K562 (cell line): ENCODE data around the gene ANXA3. TPM values are rescaled to one million over a fixed set of nuclear protein-coding genes. Genes with fewer than 3 reads are reported as not detected.
A peak's percentile ranks its signal among the peaks of the same experiment; 100 is the strongest.

Experiments
- ATF3 ChIP-seq, 2 experiments: fragments of 450-650 bp in 1 of 2; sonication (generic) in 1 of 2; formaldehyde crosslinking in 1 of 2; IDR thresholded peaks in 1 of 2; conservative IDR thresholded peaks in 1 of 2; 2 replicates each; pipeline versions ENCODE4 v1.6.1 to v1.8.1; 2016 to 2023; ENCODE audit warnings: mild to moderate bottlenecking in 2 of 2, moderate library complexity in 2 of 2, inconsistent platforms in 1 of 2, missing genetic modification reagents in 1 of 2
- ATF7 ChIP-seq: fragments of 450-650 bp; IDR thresholded peaks from 2 replicates; pipeline ENCODE4 v1.7.1; 2014; ENCODE audit warnings: mild to moderate bottlenecking, moderate library complexity
- BCLAF1 ChIP-seq, 2 experiments: fragments of 450-650 bp in 1 of 2; IDR thresholded peaks; 2 replicates each; pipeline ENCODE4 v1.6.1; 2011 to 2017; ENCODE audit warnings: low read depth in 2 of 2, antibody characterized with exemption in 1 of 2, borderline replicate concordance in 1 of 2, low read length in 1 of 2, mild to moderate bottlenecking in 1 of 2, mixed read lengths in 1 of 2; ENCODE audit not compliant: control insufficient read depth in 1 of 2
- E4F1 ChIP-seq: fragments of 250-450 bp; sonication (Bioruptor Pico); IDR thresholded peaks from 2 replicates; pipeline ENCODE4 v1.5.0; 2021; ENCODE audit warnings: mild to moderate bottlenecking, borderline replicate concordance
- EWSR1 ChIP-seq: fragments of 450-650 bp; IDR thresholded peaks from 2 replicates; pipeline ENCODE4 v1.6.1; 2018; ENCODE audit warnings: borderline replicate concordance, mild to moderate bottlenecking, low read depth, moderate library complexity; ENCODE audit not compliant: partially characterized antibody
- GTF2E2 ChIP-seq: fragments of 200-800 bp; sonication (Bioruptor generic); IDR thresholded peaks from 2 replicates; pipeline ENCODE4 v1.6.1; 2016; ENCODE audit warnings: missing genetic modification characterization, missing compliant biosample characterization
- MTF1 ChIP-seq: fragments of 250-450 bp; sonication (Bioruptor Pico); IDR thresholded peaks from 2 replicates; pipeline ENCODE4 v1.9.0; 2021; ENCODE audit warnings: moderate library complexity, mild to moderate bottlenecking, inconsistent platforms, borderline replicate concordance
- NCOA2 ChIP-seq, 2 experiments: fragments of 450-650 bp; IDR thresholded peaks; 2 replicates each; pipeline ENCODE4 v1.6.1; 2018; ENCODE audit warnings: mild to moderate bottlenecking in 2 of 2, moderate library complexity in 1 of 2; ENCODE audit not compliant: partially characterized antibody in 2 of 2
- NFATC3 ChIP-seq: fragments of 450-650 bp; IDR thresholded peaks from 2 replicates; pipeline ENCODE4 v1.6.1; 2017; ENCODE audit warnings: mild to moderate bottlenecking
- POLR3A ChIP-seq: IDR thresholded peaks from 2 replicates; pipeline ENCODE4 v1.6.1; 2011; ENCODE audit warnings: borderline replicate concordance, mild to moderate bottlenecking, moderate library complexity; ENCODE audit not compliant: insufficient read length, insufficient read depth; ENCODE audit errors: extremely low read depth
- RB1 ChIP-seq: fragments of 450-650 bp; IDR thresholded peaks from 2 replicates; pipeline ENCODE4 v1.6.1; 2017; ENCODE audit warnings: low read depth, mild to moderate bottlenecking
- SIRT6 ChIP-seq: IDR thresholded peaks from one replicate; pipeline ENCODE4 v1.6.1; 2012; ENCODE audit warnings: low read depth, mild to moderate bottlenecking, control low read depth, inconsistent platforms, low read length, moderate library complexity
- SMAD2 ChIP-seq: fragments of 150-350 bp; IDR thresholded peaks from 2 replicates; pipeline ENCODE4 v1.6.1; 2014; ENCODE audit warnings: low read depth, mild to moderate bottlenecking, low read length
- TAL1 ChIP-seq: fragments of 450-650 bp; IDR thresholded peaks from 2 replicates; pipeline ENCODE4 v1.6.1; 2016; ENCODE audit warnings: mild to moderate bottlenecking
- TRIM25 ChIP-seq: fragments of 450-650 bp; IDR thresholded peaks from 2 replicates; pipeline ENCODE4 v1.7.0; 2016; ENCODE audit warnings: borderline replicate concordance
- ZBTB8A ChIP-seq: fragments of 450-650 bp; IDR thresholded peaks from 2 replicates; pipeline ENCODE4 v1.6.1; 2018; ENCODE audit warnings: mild to moderate bottlenecking, moderate library complexity; ENCODE audit not compliant: partially characterized antibody
- ZFP36 ChIP-seq: fragments of 150-350 bp; IDR thresholded peaks from 2 replicates; pipeline ENCODE4 v1.6.1; 2018; ENCODE audit warnings: low read length, low read depth; ENCODE audit not compliant: partially characterized antibody
- ZNF146 ChIP-seq: IDR thresholded peaks from one replicate; pipeline ENCODE4 v1.6.1; 2018; ENCODE audit warnings: missing compliant biosample characterization; ENCODE audit not compliant: unreplicated experiment
- ZNF175 ChIP-seq: fragments of 200-800 bp; sonication (Bioruptor generic); IDR thresholded peaks from 2 replicates; pipeline ENCODE4 v1.6.1; 2016; ENCODE audit warnings: low read depth, mild to moderate bottlenecking, missing genetic modification characterization, missing compliant biosample characterization
- ZNF77 ChIP-seq: fragments of 250-450 bp; sonication (Bioruptor Pico); IDR thresholded peaks from 2 replicates; pipeline ENCODE4 v1.5.0; 2020
- polyA plus RNA-seq, 8 experiments: library from polyadenylated mRNA; depleted of rRNA in 4 of 8; stranded (reverse) in 5 of 8; unstranded in 3 of 8; fragments of >200 nt; fragmentation: Nextera tagmentation in 2 of 8; fragmentation: Illumina TruSeq in 1 of 8; extraction: Ambion mirVana in 2 of 8; extraction: Trizol in 1 of 8; gene quantifications; 2 replicates each; pipeline versions ENCODE4 v1.2.1 to v1.2.3, GENCODE V29; 2011 to 2014; ENCODE audit warnings: inconsistent platforms in 1 of 8, missing spikeins in 1 of 8
- total RNA-seq, 7 experiments: library from RNA; depleted of rRNA in 6 of 7; stranded (reverse); fragments of >200 nt in 6 of 7; fragmentation: Illumina TruSeq in 2 of 7; extraction: Trizol in 2 of 7; gene quantifications; 2 replicates each; pipeline versions ENCODE4 v1.2.1 to v1.2.3, GENCODE V29; 2011 to 2021; ENCODE audit warnings: low replicate concordance in 1 of 7

ANXA3 gene
- total and polyA plus RNA-seq, 9 of the 15 experiments (the other 6 are each of a cell fraction or from before 2014, with no cell fraction given): 6.3 to 15.5 (median 9.8) TPM

- TF ChIP-seq TRIM25 (0 out of 2 replicates have a peak, but pooled peaks have one; percentile 62), ZBTB8A (no peak), ZNF175 (CRISPR knock-in tag) (peak; percentile 86), GTF2E2 (tag) (no peak), SMAD2 (no peak), BCLAF1 (IDR thresholded peaks at IDR 0.05; ENCODE audit: borderline replicate concordance in 1 of 2, control insufficient read depth in 1 of 2, low read depth in 2 of 2, low read length in 1 of 2) (no peak), POLR3A (no peak), TAL1 (no peak), MTF1 (CRISPR knock-in tag) (no peak), EWSR1 (no peak), ZNF77 (CRISPR knock-in tag) (no peak), NCOA2 (IDR thresholded peaks at IDR 0.05; ENCODE audit: partially characterized antibody in 2 of 2) (no peak), E4F1 (CRISPR knock-in tag) (no peak), ZFP36 (peak; percentile 34), ATF7 (peak; percentile 41; the same call in 1 of the 2 replicates), SIRT6 (no peak), RB1 (no peak), ATF3 (IDR thresholded peaks at IDR 0.05) (peak; percentile 66; the same call in 1 of the 2 replicates), ATF3 (CRISPR knock-in tag; conservative IDR thresholded peaks at IDR 0.05) (no peak), NFATC3 (peak; percentile 64; the same call in 1 of the 2 replicates), ZNF146 (CRISPR knock-in tag) (no peak)
These were observed 105.4 kb downstream of the ANXA3 start (continued) for GRCh38 chr4:78656968-78657445.
